D721Med (cell line): ENCODE results near the gene TMEM204.

Experiments used
- DNase-seq: peaks from one replicate; pipeline ENCODE4 v3.0.0; 2011; ENCODE audit warnings: low spot score; ENCODE audit not compliant: insufficient read length
- FAIRE-seq: peaks from 2 replicates; lab custom pipeline; 2011; peaks lifted over from hg19 to GRCh38; lab: Jason Lieb, UNC
- CTCF ChIP-seq: IDR thresholded peaks from 2 replicates; pipeline ENCODE4 v1.5.1; 2012; ENCODE audit warnings: mild to moderate bottlenecking, control low read depth; ENCODE audit not compliant: insufficient read depth; ENCODE audit errors: missing control alignments

Gene TMEM204

GRCh38 chr16:1560153-1560552, 26.7 kb downstream of the TMEM204 start:
- TF ChIP-seq CTCF = no peak
- DNase-seq (no peak), FAIRE-seq (no peak)

GRCh38 chr16:1560866-1561265, 27.4 kb downstream of the TMEM204 start:
- DNase-seq = no peak
- no peak for FAIRE-seq
- no peak for TF ChIP-seq CTCF

- no peak for DNase-seq
- no peak for FAIRE-seq
- TF ChIP-seq CTCF = no peak
These were observed 27.8 kb downstream of the TMEM204 start for GRCh38 chr16:1561266-1561665.

GRCh38 chr16:1561836-1562235, 28.4 kb downstream of the TMEM204 start:
- FAIRE-seq (no peak), DNase-seq (no peak)
- TF ChIP-seq CTCF = no peak

- DNase-seq = no peak
- no peak for TF ChIP-seq CTCF
- FAIRE-seq = no peak
These were observed 30.3 kb downstream of the TMEM204 start for GRCh38 chr16:1563786-1564185.

- no peak for TF ChIP-seq CTCF
- FAIRE-seq (no peak), DNase-seq (no peak)
These were observed 30.9 kb downstream of the TMEM204 start for GRCh38 chr16:1564325-1564724.

GRCh38 chr16:1565083-1565805, 31.8 kb downstream of the TMEM204 start:
- DNase-seq (no peak), FAIRE-seq (no peak)
- no peak for TF ChIP-seq CTCF
